DMS53 treated with DMSO at 0.1 percent for 48 hours (cell line): ENCODE results near the gene KREMEN1.

Experiments
- DNase-seq: peaks from one replicate; lab custom pipeline; 2025; ENCODE audit not compliant: unreplicated experiment; lab: John Stamatoyannopoulos, UW

The KREMEN1 gene

DNA sequence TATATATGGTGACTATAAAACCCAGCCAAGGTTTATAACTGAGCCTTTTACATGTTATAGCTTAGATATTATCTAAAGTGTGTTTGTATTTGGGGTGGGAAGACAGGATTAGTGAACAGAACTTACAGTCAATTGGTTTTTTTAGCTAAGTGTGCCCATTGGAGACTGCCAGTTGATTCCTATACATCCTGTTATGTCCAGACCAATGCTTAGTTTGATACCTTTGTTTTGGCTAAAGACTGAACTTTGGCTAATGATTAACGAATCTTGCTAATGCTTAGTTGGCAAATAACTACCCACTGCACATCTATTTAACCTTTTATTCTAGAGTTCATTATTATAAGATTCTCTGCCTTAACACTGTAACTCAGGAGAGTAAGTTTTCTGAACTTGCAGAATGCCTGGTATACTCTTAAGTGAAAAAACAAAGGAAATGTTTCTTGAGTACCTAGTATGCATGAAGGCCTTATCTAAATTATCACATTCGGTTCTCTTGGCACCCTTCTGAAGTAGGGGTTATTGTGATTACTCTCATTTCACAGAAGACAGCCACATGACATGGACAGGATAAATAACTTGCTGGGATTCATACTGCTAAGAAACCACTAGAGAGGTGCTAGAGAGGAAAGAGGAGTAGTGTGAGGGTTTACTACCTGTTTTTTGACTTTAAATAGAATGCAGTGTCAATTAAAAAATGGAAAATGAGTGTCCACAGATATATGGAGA lies 54.0 kb downstream of the KREMEN1 start:
- peak; percentile 3 for DNase-seq

DNA sequence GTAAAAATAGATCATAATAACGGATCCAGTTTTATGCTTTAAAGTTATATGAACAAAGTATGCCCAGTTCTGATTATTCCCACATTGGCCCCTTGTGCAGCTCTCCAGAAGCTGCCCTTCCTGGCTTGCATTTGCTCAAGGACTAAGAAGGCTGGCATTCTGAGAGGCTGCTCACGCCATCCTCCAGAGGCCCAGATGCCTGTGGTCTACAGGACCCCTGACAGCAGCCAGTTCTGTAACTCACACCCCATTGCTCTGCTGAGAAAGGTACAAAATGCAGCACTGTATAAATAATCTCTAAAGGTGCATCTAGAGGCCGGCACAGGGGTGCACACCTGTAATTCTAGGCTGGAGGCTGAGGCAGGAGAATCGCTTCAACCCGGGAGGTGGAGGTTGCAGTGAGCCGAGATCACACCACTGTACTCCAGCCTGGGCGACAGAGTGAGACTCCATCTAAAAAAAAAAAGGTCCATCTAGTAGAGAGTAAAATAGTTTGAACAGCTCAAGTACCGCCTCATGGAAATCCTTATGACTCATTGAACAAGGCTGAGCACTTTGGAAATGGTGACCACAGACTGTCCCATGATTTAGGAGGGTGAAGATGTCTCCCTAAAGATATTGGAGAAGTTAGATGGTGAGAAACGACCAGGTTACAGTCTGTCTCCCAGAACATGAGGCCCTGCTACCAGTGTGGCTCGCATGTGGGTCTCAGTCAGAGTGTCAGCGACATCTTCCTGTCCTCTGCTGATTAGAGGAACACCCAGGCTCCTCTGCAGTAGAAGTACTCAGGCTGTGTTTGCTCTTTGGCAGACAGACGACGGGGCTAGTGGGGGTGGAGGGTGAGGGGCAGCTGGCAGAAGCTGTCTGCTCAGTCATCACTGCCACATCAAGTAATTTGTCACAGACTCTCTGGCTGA lies 56.3 kb downstream of the KREMEN1 start:
- DNase-seq, result peak; percentile 43

DNA sequence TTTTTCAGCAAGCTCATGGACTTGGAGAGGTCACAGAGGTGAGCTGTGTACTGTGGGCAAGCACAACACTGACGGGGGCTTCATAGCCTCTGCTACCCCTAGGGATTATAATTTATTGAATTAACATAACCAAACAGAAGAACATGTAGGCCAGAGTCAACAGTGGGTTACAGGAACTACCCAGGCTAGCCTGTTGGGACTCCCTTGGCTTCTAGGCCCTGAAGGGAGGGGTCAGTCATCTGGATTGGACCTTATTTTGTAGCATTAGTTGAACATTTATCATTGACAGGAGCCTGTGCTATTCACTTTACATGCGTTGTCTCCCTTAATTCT lies 56.9 kb downstream of the KREMEN1 start:
- peak; percentile 19 for DNase-seq

DNA sequence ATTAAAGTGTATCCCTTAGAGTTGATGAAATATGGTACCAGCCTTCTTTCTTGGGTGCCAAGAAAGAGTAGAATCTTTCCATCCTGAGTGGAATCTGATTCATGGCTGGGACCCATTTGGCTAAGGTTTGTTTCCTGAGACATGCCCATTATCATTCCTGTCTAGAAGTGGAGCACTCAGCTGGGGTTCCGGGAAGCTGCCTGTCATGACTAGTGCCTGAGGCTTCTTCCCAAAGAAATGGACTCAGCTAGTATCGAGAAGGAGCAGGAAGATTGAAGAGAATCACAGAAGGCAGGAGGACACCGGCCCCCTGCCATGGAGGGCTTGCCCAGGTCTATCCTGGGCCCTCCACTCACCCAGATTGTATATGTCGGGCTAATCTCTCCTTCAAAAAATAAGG lies 57.6 kb downstream of the KREMEN1 start:
- no peak for DNase-seq

DNA sequence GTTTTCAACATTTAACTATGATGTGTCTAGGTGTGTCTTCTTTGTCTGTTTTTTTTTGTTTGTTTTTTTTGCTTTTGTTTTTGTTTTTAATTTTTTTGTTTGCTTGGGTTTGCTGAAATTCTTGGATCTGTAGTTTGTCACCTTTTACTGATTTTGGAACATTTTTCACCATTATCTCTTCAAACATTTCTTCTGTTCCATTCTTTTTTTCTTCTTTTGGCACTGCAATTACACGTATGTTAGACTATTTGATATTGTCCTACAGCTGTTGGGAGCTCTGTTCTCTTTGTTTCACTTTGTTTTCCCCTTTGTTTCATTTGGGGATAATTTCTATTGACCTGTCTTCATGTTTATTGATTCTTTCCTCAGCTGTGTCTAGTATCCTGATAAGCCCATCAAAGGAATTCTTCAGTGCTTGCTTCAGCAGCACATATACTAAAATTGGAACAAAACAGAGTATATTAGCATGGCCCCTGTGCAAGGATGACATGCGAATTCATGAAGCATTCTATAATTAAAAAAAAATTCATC lies 60.8 kb downstream of the KREMEN1 start:
- no peak for DNase-seq

DNA sequence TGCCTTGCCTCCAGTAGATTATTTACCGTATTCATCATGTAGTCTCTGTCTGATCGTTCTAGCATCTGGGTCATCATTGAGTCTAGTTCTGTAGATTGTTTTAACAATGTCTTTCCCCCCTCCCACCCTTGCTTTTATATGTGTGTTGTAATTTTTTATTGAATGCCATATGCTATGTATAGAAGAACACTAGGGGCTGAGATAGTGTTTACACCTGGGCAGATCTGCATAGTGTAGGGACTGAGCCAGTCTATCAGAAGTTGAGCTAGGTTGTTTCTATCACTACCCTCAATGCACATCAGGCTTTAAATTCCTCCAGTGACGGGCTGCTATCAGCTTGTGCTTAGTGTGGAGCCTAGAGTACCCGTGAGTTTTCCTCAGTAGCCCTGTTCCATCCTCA lies 61.6 kb downstream of the KREMEN1 start:
- DNase-seq, result no peak

DNA sequence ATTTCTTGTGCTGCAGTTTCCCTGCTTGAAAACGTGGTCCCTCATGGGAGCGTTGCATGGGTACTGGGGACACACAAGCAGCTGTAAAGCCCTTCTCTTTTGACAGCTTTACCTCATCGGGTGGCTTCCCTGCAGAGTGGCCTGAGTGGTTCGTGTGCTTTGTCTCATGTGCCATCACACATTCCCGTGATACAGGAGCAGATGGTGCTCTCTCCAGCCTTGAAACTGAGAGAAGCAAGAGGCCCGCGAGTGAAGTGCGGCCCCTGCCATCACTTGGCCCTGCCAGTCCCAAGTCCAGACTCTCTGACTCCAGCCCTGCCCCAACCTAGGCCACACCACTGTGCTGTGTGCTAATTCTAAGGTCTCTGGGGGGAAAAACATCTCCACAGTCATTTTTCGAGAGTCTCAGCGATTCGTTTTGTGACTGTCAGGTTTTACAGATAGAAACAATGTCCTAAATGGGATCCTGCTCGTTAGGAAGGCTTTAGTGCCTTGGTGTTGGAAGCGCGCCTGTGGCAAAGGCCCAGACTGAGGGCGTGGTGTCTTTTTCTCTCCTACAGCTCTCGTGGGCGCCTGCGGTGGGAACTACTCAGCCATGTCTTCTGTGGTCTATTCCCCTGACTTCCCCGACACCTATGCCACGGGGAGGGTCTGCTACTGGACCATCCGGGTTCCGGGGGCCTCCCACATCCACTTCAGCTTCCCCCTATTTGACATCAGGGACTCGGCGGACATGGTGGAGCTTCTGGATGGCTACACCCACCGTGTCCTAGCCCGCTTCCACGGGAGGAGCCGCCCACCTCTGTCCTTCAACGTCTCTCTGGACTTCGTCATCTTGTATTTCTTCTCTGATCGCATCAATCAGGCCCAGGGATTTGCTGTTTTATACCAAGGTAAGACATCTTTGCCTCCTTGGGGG lies 64.2 kb downstream of the KREMEN1 start:
- DNase-seq, result no peak

DNA sequence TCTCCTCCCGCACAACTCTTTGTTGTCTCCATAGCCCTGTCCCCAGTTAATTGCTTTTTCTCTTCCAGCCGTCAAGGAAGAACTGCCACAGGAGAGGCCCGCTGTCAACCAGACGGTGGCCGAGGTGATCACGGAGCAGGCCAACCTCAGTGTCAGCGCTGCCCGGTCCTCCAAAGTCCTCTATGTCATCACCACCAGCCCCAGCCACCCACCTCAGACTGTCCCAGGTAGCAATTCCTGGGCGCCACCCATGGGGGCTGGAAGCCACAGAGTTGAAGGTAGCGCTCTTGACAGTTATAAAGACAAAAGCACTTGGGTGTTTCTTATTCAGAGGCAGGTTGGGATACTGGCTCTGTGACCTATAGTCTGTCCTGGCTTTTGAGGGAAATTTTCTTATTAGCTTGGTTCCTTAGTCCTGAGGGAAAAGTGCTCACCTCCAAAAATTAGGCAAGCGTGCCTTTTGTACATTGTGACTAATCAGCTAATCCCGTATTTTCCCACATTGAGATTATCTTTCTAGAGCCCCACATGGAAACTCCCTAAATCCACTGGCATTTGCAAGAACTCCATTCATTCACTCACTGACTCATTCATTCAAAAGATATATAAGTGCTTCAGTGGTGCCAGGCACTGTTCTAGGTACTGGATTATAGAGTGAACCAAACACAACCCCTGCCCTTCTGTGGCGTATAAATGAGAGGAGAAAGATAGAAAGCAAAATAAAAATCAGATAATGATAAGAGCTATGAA lies 65.9 kb downstream of the KREMEN1 start:
- no peak for DNase-seq

DNA sequence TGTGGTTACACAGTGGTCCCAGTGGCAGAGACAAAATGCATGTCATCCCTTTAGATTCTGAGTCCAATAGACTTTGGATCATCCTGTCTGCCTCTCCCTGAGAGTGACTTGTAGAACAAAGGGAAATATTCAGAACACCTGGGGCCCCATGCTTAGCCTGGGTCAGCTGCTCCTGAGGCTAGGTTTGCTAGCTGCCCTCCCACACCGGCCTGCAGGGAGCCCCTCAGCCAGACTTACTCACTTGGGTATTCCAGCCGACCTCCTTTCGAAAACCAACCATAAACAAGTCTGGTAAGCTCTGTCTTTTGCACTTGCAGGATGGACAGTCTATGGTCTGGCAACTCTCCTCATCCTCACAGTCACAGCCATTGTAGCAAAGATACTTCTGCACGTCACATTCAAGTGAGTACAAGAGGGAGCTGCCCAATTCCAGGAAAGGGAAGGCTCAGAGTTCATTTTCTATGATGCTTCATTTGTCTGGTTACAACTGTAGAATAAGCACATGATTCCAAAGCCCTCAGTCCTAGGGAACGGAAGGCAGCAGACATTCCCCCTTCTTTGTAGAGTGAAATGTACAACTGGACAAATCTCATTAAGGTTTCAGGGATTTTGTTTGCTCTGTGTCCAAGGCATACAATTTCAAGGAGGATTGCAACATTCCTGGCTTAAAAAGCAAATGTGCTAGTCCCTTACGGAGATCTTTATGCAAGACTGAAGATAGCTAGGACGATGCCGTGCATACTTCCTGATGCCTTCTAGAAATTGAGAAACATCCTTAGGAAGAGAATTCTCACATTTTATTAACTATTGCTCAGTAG lies 67.3 kb downstream of the KREMEN1 start:
- DNase-seq, result no peak

DNA sequence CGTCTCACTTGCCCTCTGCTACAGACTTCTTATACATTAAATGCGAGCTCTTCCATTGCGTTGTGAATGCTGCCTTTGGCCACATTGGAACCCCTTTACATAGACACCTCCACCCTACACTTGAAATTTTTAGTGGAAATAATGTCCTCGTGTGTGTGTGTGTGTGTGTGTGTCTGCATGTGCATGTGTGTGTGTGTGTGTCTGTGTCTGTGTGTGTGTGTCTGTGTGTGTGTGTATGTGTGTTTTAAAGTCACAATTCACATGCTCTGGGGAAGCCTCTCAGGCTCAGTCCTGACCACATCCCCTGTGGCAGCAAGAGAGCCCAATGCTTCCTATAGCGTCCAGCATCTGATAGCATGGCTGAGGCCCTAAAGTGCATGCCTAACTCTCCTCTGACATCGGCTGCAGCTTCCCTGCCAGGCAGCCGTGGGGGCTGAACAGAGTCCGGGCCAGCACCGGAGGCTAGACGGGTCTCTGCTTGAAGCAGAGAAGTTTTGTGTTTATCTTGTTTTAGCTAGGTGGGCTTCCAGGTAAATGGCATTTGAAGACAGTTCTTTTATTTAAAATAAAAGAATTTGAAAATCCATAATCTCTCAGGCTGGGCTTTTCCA lies 68.3 kb downstream of the KREMEN1 start:
- DNase-seq, result no peak

DNA sequence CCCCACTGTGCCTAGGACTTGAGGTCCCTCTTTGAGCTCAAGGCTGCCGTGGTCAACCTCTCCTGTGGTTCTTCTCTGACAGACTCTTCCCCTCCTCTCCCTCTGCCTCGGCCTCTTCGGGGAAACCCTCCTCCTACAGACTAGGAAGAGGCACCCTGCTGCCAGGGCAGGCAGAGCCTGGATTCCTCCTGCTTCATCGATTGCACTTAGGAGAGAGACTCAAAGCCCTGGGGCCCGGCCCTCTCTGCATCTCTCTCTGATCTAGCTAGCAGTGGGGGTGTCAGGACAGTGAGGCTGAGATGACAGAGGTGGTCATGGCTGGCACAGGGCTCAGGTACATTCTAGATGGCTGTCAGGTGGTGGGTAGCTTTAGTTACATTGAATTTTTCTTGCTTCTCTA lies 69.3 kb downstream of the KREMEN1 start:
- no peak for DNase-seq

DNA sequence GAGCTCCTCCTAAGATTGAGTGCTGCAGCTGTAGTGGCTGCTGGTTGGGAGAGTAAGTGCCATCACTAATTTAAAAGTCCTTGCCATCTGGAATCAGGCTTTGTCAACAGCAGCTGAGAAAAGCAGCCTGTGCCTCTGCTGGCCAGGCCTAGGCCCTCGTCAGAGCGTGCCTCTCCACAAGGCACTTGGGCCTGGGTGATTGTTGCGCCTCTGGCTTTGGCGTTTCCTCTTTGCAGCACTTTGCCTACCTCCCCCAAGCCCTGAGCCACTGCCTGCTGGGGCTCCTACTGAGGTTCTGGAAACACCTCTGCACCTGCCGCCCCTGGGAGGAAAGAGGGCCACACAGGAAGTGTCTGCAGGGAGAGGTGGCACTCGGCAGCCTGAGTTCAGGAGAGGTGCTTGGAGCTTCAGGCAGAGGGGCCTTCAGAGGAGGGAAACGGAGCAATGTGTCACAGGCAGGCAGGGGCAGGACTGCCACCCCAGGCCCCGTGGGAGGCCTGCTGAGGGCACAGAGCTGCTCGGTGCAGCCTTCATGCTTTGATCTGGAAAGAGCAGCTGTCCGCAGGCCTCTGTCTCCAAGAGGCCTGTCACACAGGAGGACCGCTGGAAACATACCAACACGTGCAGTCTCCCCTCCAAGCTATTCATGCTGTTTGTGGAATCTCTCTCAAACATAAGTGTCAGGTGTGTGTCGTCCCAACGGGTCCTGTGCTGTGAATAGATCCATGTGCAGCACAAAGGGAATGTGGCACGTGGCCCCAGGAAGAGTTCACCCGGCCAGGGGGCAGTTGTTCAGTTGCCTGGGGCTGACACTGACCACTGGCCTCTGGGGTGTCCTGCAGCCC lies 71.3 kb downstream of the KREMEN1 start:
- DNase-seq, result peak; percentile 4

DNA sequence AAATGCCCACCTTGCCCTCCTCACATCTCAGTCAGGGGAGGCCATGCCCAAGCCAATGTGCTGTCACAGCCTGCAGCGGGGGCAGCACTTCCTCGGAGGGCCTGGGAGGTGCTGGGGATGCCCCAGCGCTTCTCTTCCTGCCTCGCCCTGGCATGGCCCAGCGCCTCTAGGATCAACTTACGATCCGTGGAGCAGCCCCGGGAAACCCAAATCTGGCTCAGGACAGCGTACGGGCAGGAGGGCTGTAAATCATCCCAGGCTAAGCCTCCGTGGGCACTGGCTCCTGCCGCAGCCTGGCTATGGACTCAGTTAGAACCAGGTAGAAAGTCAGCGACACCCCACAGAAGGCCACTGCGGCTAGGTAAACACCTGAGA lies 71.9 kb downstream of the KREMEN1 start:
- DNase-seq, result no peak

DNA sequence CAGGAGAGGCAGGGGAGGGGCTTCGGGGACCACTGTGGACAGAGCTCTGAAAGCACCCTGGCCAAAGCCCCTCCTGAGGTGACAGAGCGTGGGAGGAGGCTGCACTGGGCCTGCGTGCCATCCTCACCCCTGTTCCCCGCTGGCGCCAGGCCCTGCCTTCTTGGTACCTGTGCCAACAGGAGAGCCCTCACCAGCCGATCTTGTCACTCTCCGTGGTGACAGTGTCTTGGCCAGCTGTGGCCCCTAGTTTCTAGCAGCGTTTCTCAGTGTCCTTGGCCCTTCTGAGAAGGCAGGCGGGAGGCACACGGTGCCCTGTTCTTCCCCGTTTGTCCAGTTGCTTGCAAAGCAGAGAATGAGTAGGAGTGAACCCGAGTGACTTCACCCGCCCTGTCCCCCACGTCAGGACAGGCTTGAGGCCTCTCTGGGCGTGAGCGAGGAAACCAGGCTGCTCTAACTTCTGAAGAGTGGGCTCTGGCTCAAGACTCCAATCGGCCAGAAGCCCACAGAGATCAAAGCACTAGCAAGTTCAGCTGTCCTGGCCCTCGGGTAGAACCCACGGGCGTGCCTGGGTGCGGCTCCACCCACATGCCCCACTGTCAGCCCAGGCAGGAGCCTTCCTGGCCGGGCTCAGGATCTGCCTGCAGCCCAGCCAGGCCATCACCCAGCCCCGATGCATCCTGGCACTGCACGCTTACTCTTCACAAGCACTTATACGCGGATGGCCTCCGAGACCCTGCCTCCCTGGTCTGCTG lies 72.7 kb downstream of the KREMEN1 start:
- DNase-seq, result no peak

DNA sequence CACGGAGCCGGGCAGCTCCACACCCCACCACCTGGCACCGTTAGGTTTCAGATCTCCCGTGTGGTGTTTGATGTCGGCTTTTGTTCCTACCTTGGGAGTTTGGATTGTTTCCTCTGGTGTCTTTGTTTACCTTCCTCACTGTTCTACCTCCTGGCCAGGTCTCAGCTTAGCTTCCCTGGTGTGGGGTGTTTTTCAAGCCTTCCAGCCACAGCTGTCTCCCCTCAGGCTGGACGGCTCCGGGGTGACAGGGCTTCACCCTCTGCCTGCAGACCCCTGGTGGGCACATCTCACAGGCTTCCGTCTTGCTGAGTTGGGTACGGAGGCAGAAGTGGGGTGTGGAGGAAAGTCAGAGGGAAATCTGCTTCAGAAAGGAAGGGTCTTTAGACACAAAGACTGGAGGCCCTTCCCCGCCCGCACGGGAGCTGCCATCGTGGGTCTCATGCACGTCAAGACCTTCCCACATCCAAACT lies 73.3 kb downstream of the KREMEN1 start:
- DNase-seq, result no peak

DNA sequence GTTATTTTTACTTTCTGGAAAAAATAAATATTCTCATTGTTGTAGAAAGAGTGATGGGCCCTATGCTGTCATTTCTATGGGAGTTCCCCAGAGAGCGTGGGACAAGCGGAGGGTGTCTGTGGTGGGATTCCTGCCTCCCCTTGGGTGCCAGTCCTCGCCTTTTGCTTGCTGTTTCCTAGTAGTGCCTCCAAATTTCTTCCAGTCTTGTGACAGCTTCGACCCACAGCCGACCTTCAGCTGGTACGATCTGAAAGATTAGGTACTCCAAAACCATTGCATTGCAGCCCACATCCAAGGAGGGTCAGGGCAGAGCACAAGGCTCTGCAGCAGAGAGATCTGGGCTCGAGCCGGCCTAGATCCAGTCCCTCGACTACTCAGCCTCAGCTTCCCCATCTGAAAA lies 73.9 kb downstream of the KREMEN1 start:
- no peak for DNase-seq

DNA sequence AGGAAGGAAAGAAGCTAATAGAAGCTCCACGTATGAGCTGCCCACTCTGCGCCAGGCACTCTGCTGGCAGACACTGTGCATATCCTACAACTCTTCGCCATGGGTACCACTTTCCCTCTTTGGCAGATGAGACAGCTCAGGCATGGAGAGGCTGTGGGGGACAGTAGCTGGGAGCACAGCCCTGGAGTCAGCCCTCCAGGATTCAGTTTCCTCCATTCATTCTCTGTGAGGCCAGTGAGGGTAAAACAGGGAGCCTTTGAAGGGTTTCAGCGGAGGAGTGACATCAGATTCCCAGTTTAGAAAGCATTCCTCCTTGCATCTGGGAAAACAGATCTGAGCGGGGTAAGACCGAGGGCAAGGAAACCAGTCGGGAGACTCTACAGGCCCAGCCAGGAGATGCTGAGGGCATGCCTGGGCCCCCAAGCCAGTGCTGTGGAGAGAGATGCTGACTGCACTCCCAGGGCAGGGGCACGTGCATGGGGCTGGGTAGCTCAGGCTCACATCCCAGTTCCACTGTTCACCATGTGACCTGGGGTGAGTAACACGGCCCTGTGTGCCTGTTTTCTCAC lies 74.6 kb downstream of the KREMEN1 start:
- no peak for DNase-seq
